Measurements from ENCODE around the gene BDP1. TPM values are rescaled to one million over a fixed set of nuclear protein-coding genes. Genes with fewer than 3 reads are reported as not detected.
"Not testable (repeated sequence)": the region's sequence is repeated elsewhere in the genome, so short reads cannot be mapped to it uniquely, and the experiment has no call there.

The BDP1 gene
- total and polyA plus RNA-seq, 2 of the 4 experiments (the other 2 are of a cell fraction): 5.8 to 14.0 TPM

- H3K36me3 ChIP-seq (ENCODE audit: control insufficient read depth, insufficient read depth, low read length); H3K4me2 ChIP-seq (ENCODE audit: low read depth, low read length); H2BK120ac ChIP-seq (ENCODE audit: low read depth, low read length); dilution Hi-C loops (cut with HindIII; ENCODE audit: low sequenced_read_pairs, unreplicated experiment); H3K9me3 ChIP-seq (ENCODE audit: control insufficient read depth, insufficient read depth, low read length); H2AFZ ChIP-seq (replicated peaks; ENCODE audit: low read length, poor library complexity); H3K56ac ChIP-seq (ENCODE audit: extremely low read depth, insufficient read depth, low read length); H2BK5ac ChIP-seq (ENCODE audit: low read depth, low read length, poor library complexity, severe bottlenecking); ATAC-seq (ENCODE audit: low read depth); H2BK20ac ChIP-seq (ENCODE audit: low read depth, low read length); H3K79me1 ChIP-seq (ENCODE audit: low read depth in 1 of 2, low read length in 2 of 2); H3K14ac ChIP-seq (replicated peaks; ENCODE audit: low read depth, low read length); H3K4me3 ChIP-seq (ENCODE audit: insufficient read depth, low read depth, low read length); H4K8ac ChIP-seq (ENCODE audit: low read depth in 2 of 2, low read length in 2 of 2); CTCF ChIA-PET; H3K18ac ChIP-seq (ENCODE audit: low read depth, low read length); intact Hi-C loops (cut with micrococcal nuclease); H2BK15ac ChIP-seq (ENCODE audit: low read depth, low read length); in situ Hi-C loops (cut with MboI; ENCODE audit: low sequenced_read_pairs); H3K27ac ChIP-seq (ENCODE audit: insufficient read depth, low read length); H4K5ac ChIP-seq (ENCODE audit: low read depth, low read length); H3K23ac ChIP-seq (ENCODE audit: low read depth, low read length); H4K91ac ChIP-seq (ENCODE audit: insufficient read depth, low read depth, low read length); H2AK5ac ChIP-seq (ENCODE audit: low read depth, low read length); H3K9ac ChIP-seq (ENCODE audit: low read depth, low read length); BruUV-seq (replicated peaks); H3K27me3 ChIP-seq (ENCODE audit: control insufficient read depth, insufficient read depth, low read length); H4K20me1 ChIP-seq (ENCODE audit: insufficient read depth, low read length); H3K4ac ChIP-seq (ENCODE audit: low read depth, low read length); H3K4me1 ChIP-seq (ENCODE audit: control insufficient read depth, insufficient read depth, low read length); H2AK9ac ChIP-seq (replicated peaks; ENCODE audit: low read depth, low read length, poor library complexity); DNase-seq; H3K9me1 ChIP-seq (ENCODE audit: insufficient read depth, low read length); POLR2A ChIA-PET (ENCODE audit: unreplicated experiment): not testable (repeated sequence)
- no CpG with 5 or more reads among the region's 3 CpGs for WGBS, 2 experiments (ENCODE audit: extremely low coverage in 2 of 2, insufficient read length in 1 of 2)
Measured at GRCh38 chr5:71432410-71432809, 23.0 kb upstream of the BDP1 start.

- H2AK5ac ChIP-seq (ENCODE audit: low read depth, low read length); DNase-seq; H3K27me3 ChIP-seq (ENCODE audit: control insufficient read depth, insufficient read depth, low read length); H3K14ac ChIP-seq (replicated peaks; ENCODE audit: low read depth, low read length); BruUV-seq (replicated peaks); H3K27ac ChIP-seq (ENCODE audit: insufficient read depth, low read length); H4K5ac ChIP-seq (ENCODE audit: low read depth, low read length); H3K4me2 ChIP-seq (ENCODE audit: low read depth, low read length); H3K56ac ChIP-seq (ENCODE audit: extremely low read depth, insufficient read depth, low read length); H3K23ac ChIP-seq (ENCODE audit: low read depth, low read length); dilution Hi-C loops (cut with HindIII; ENCODE audit: low sequenced_read_pairs, unreplicated experiment); H4K20me1 ChIP-seq (ENCODE audit: insufficient read depth, low read length); H3K4ac ChIP-seq (ENCODE audit: low read depth, low read length); H3K18ac ChIP-seq (ENCODE audit: low read depth, low read length); H3K4me3 ChIP-seq (ENCODE audit: insufficient read depth, low read depth, low read length); H3K79me1 ChIP-seq (ENCODE audit: low read depth in 1 of 2, low read length in 2 of 2); H4K91ac ChIP-seq (ENCODE audit: insufficient read depth, low read depth, low read length); H3K9me3 ChIP-seq (ENCODE audit: control insufficient read depth, insufficient read depth, low read length); CTCF ChIA-PET; H3K9ac ChIP-seq (ENCODE audit: low read depth, low read length); H4K8ac ChIP-seq (ENCODE audit: low read depth in 2 of 2, low read length in 2 of 2); H3K36me3 ChIP-seq (ENCODE audit: control insufficient read depth, insufficient read depth, low read length); in situ Hi-C loops (cut with MboI; ENCODE audit: low sequenced_read_pairs); H2BK120ac ChIP-seq (ENCODE audit: low read depth, low read length); H2AK9ac ChIP-seq (replicated peaks; ENCODE audit: low read depth, low read length, poor library complexity); intact Hi-C loops (cut with micrococcal nuclease); H3K4me1 ChIP-seq (ENCODE audit: control insufficient read depth, insufficient read depth, low read length); ATAC-seq (ENCODE audit: low read depth); H2AFZ ChIP-seq (replicated peaks; ENCODE audit: low read length, poor library complexity); H3K9me1 ChIP-seq (ENCODE audit: insufficient read depth, low read length); POLR2A ChIA-PET (ENCODE audit: unreplicated experiment); H2BK15ac ChIP-seq (ENCODE audit: low read depth, low read length); H2BK5ac ChIP-seq (ENCODE audit: low read depth, low read length, poor library complexity, severe bottlenecking); H2BK20ac ChIP-seq (ENCODE audit: low read depth, low read length): not testable (repeated sequence)
- WGBS, 2 experiments (ENCODE audit: extremely low coverage in 2 of 2, insufficient read length in 1 of 2): 0% methylated on average over 1 of the region's 3 CpGs; no CpG with 5 or more reads in 1 of the 2 experiments
Measured at GRCh38 chr5:71434825-71435224, 20.6 kb upstream of the BDP1 start.

All from IMR-90 (cell line).